GM06990 (cell line): ENCODE data around the gene MAST1.

Source experiments
- DNase-seq: peaks from one replicate; pipeline ENCODE4 v3.0.0-alpha.2; 2011; ENCODE audit not compliant: insufficient read length; ENCODE audit errors: extremely low read depth
- H3K27me3 ChIP-seq: replicated peaks from 2 replicates; pipeline ENCODE4 v1.6.0; 2011; ENCODE audit warnings: low read length; ENCODE audit not compliant: control insufficient read depth, insufficient read depth
- H3K36me3 ChIP-seq: 2 replicates; pipeline ENCODE4 v1.5.1; 2011; ENCODE audit warnings: low read length; ENCODE audit not compliant: control insufficient read depth, insufficient read depth
- H3K4me3 ChIP-seq: replicated peaks from 2 replicates; pipeline ENCODE4 v1.5.1; 2011; ENCODE audit warnings: low read depth, mild to moderate bottlenecking, control low read depth, low read length
- CTCF ChIP-seq: IDR thresholded peaks from 2 replicates; pipeline ENCODE4 v1.5.1; 2011; ENCODE audit warnings: low read length, control low read depth, mild to moderate bottlenecking, inconsistent platforms; ENCODE audit not compliant: insufficient read depth, poor library complexity, severe bottlenecking

MAST1 gene

GRCh38 chr19:12859546-12859945 lies 21.2 kb downstream of the MAST1 start:
- no peak for TF ChIP-seq CTCF
- Histone ChIP-seq H3K4me3 (no peak overlapping the region), H3K27me3 (no peaks in the 10 kb centered on the region), H3K36me3 (no peaks in the 10 kb centered on the region)
- DNase-seq, result no peak

GRCh38 chr19:12864143-12864542 lies 25.8 kb downstream of the MAST1 start:
- TF ChIP-seq CTCF, result no peak
- no peaks in the 10 kb centered on the region for H3K27me3 ChIP-seq
- no peaks in the 10 kb centered on the region for H3K36me3 ChIP-seq
- no peak for DNase-seq
- no peak overlapping the region for H3K4me3 ChIP-seq

DNA sequence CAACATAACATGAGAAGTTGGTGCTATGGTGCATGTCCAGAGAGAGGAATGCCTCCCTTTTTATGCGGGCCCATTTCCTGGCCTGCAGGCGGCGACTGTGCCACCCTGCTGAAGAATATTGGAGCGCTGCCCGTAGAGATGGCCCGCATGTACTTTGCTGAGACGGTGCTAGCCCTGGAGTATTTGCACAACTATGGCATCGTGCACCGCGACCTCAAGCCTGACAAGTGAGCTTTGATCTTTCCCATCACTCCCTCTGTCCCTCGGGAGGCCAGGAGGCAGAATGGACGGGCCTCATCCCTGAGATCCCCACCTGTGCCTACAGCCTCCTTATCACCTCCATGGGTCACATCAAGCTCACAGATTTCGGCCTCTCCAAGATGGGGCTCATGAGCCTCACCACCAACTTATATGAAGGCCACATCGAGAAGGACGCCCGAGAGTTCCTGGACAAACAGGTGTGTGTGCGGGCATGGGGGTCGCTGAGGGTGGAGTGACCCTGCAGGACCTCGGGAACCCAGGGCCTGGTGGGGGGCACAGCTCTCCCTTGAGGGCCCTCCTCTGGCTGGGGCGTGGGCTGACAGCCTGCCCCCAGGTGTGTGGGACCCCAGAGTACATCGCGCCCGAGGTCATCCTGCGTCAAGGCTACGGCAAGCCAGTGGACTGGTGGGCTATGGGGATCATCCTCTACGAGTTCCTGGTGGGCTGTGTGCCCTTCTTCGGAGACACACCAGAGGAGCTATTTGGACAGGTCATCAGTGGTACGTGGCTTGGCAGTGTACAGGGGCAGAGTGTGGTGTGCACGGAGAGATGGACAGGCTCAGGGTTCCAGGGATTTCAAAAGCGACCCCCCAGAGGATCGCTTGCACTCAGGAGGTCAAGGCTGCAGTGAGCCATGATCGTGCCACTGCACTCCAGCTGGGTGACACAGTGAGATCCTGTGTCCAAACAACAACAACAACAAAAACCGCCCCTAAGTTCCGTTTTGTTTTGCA lies 26.7 kb downstream of the MAST1 start:
- Histone ChIP-seq H3K27me3 (no peaks in the 10 kb centered on the region), H3K4me3 (no peak overlapping the region), H3K36me3 (no peaks in the 10 kb centered on the region)
- no peak for DNase-seq
- TF ChIP-seq CTCF, result no peak

GRCh38 chr19:12865746-12866415 lies 27.6 kb downstream of the MAST1 start:
- no peak for DNase-seq
- no peak overlapping the region for H3K4me3 ChIP-seq
- no peaks in the 10 kb centered on the region for H3K27me3 ChIP-seq
- H3K36me3 ChIP-seq, result no peaks in the 10 kb centered on the region
- no peak for TF ChIP-seq CTCF

- no peak for TF ChIP-seq CTCF
- DNase-seq, result no peak
- Histone ChIP-seq H3K36me3 (no peaks in the 10 kb centered on the region), H3K27me3 (no peaks in the 10 kb centered on the region), H3K4me3 (no peak overlapping the region)
Measured at GRCh38 chr19:12866416-12867119, 28.3 kb downstream of the MAST1 start.
